ENCODE results near the gene LRGUK. TPM values are rescaled to one million over a fixed set of nuclear protein-coding genes. Genes with fewer than 3 reads are reported as not detected.

Gene LRGUK
- total RNA-seq, 4 donors from 2014 or later, result 0.08 to 0.61 (median 0.39) TPM

- H3K36me3 ChIP-seq, result no peaks in the 10 kb centered on the region
- no peak for TF ChIP-seq POLR2A (IDR thresholded peaks at IDR 0.05)
- no peak for TF ChIP-seq CTCF (IDR thresholded peaks at IDR 0.05)
- no peak for DNase-seq
- 87 to 90% methylated on average over 2 of the region's 2 CpGs for WGBS, 2 donors
- H3K27me3 ChIP-seq, result no peaks in the 10 kb centered on the region
- H3K4me3 ChIP-seq, result no peak overlapping the region
- H3K9me3 ChIP-seq, result no peaks in the 10 kb centered on the region
- no peaks in the 10 kb centered on the region for H3K4me1 ChIP-seq
- no peak overlapping the region for H3K27ac ChIP-seq
- intact Hi-C loops (cut with DNase I), result no loop called here
Observed at GRCh38 chr7:134197345-134197744, 70.2 kb downstream of the LRGUK start.

DNA sequence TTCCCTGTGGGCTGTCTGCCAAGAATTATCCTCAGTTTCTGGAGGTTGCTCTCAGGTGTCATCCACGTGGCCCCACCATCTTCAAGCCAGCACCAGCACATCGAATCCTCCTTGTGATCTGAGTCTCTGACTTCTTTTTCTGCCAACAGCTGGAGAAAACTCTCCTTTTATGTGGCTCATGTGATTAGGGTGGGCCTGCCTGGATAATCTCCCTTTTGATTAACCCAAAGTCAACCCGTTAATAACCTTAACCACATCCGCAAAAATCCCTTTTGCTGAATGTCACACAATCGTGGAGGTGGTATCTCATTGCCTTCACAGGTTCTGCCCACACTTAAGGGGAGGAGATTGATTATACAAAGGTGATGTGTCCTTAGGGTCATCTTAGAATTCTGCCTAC lies 73.8 kb downstream of the LRGUK start:
- no peaks in the 10 kb centered on the region for H3K4me1 ChIP-seq
- no peak for TF ChIP-seq POLR2A (IDR thresholded peaks at IDR 0.05)
- TF ChIP-seq CTCF (IDR thresholded peaks at IDR 0.05), result no peak
- no peaks in the 10 kb centered on the region for H3K27me3 ChIP-seq
- no peak overlapping the region for H3K27ac ChIP-seq
- WGBS, 2 donors, result 60 to 64% methylated on average over 5 of the region's 5 CpGs
- H3K36me3 ChIP-seq, result no peaks in the 10 kb centered on the region
- intact Hi-C loops (cut with DNase I), result no loop called here
- DNase-seq, result no peak
- H3K4me3 ChIP-seq, result no peak overlapping the region
- no peaks in the 10 kb centered on the region for H3K9me3 ChIP-seq

GRCh38 chr7:134201569-134202261 lies 74.6 kb downstream of the LRGUK start:
- no peak overlapping the region for H3K4me3 ChIP-seq

DNA sequence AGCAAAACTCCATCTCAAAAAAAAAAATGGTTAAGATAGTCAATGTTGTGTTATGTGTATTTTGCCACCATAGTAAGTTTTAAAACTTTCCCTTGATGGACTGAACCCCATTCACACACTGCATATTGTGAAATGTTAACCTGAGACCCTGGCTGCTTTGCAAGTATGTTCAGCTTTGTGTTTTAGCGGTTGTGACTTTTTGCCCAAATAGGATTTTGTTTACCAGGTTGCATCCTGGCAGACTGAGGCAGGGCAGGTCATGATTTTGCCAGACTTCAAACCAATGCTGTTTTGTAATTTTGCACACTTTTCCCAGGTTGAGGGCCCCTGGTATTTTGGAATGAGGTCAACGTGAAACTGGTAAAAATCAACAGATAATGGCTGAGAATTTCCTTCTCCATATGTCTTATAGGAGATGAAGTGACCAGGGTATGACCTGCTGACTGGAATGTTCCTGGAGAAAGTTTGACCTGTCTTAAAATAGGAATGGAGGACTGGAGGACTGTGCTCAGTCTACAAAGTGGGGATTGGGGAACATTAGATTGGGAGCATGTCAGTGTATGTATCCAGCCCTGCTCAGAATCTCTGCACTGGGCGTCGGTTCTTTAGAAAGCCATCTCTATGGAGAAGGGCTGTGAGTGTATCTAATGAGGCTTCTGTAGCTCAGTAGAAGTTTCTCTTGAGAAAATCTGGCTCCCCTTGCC lies 76.2 kb downstream of the LRGUK start:
- Histone ChIP-seq H3K27me3 (no peaks in the 10 kb centered on the region), H3K36me3 (no peaks in the 10 kb centered on the region), H3K27ac (no peak overlapping the region), H3K4me3 (no peak overlapping the region), H3K4me1 (no peaks in the 10 kb centered on the region), H3K9me3 (no peaks in the 10 kb centered on the region)
- no peak for DNase-seq
- intact Hi-C loops (cut with DNase I), result no loop called here
- TF ChIP-seq CTCF (IDR thresholded peaks at IDR 0.05) (no peak), POLR2A (IDR thresholded peaks at IDR 0.05) (no peak)
- 82 to 84% methylated on average over 4 of the region's 4 CpGs for WGBS, 2 donors

More at GRCh38 chr7:134201569-134202261, 74.6 kb downstream of the LRGUK start:
- Histone ChIP-seq H3K27me3 (no peaks in the 10 kb centered on the region), H3K4me1 (no peaks in the 10 kb centered on the region), H3K9me3 (no peaks in the 10 kb centered on the region), H3K27ac (no peak overlapping the region), H3K36me3 (no peaks in the 10 kb centered on the region)
- TF ChIP-seq CTCF (IDR thresholded peaks at IDR 0.05), result no peak
- no peak for TF ChIP-seq POLR2A (IDR thresholded peaks at IDR 0.05)
- 86 to 91% methylated on average over 6 of the region's 7 CpGs for WGBS, 2 donors
- intact Hi-C loops (cut with DNase I), result no loop called here
- no peak for DNase-seq

DNA sequence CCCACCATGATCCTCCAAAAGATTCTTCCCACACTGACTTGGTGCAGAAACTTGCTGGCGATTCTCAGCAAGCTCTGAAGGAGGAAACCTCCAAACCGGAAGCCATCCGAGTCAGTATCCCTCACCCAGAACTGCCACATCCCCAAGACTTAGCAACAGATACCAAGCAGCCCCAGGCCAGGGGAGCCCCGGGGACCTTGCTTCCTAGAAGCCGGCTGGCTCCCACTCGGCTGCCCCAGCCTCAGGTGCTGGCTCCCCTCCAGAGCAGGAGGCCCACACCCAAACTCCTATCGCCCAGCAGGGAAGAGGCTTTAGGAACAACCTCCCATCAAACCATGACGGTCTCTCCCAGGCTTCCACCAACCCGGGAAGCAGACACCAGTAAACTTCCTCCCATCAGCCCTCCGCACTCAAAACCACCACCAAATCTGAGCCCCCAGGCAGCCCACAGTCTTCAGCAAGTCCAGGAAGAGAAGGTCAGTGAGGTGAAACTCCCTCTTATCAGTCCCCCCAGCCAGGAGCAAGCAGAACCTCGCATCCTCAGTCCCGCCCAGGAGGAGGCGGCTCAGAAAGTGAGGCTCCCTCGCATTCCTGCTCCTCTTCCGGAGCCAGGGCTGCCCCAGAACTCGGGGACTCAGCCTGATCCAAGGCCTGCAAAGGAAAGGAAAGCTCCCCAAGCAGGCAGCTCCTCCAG lies 82.3 kb downstream of the LRGUK start:
- H3K9me3 ChIP-seq, result no peaks in the 10 kb centered on the region
- 80 to 85% methylated on average over 4 to 7 of the region's 16 CpGs for WGBS, 2 donors

More for the DNA sequence above, 82.3 kb downstream of the LRGUK start:
- no peak for TF ChIP-seq POLR2A (IDR thresholded peaks at IDR 0.05)
- no peak for TF ChIP-seq CTCF (IDR thresholded peaks at IDR 0.05)
- H3K4me3 ChIP-seq, result no peak overlapping the region
- H3K27me3 ChIP-seq, result no peaks in the 10 kb centered on the region
- no peaks in the 10 kb centered on the region for H3K4me1 ChIP-seq
- H3K36me3 ChIP-seq, result no peaks in the 10 kb centered on the region
- intact Hi-C loops (cut with DNase I), result no loop called here
- DNase-seq, result no peak
- no peak overlapping the region for H3K27ac ChIP-seq

Measured in esophagus squamous epithelium (tissue), 5 donors.